Colon (tissue), 2 donors: Measurements from ENCODE around the gene TRMT61A.
"Not testable (repeated sequence)": the region's sequence is repeated elsewhere in the genome, so short reads cannot be mapped to it uniquely, and the experiment has no call there.

Experiments
- FAIRE-seq: peaks from 2 replicates; lab custom pipeline; 2012; peaks lifted over from hg19 to GRCh38; lab: Jason Lieb, UNC
- donor health status: control.
- donor health status: control.

The TRMT61A gene

DNA sequence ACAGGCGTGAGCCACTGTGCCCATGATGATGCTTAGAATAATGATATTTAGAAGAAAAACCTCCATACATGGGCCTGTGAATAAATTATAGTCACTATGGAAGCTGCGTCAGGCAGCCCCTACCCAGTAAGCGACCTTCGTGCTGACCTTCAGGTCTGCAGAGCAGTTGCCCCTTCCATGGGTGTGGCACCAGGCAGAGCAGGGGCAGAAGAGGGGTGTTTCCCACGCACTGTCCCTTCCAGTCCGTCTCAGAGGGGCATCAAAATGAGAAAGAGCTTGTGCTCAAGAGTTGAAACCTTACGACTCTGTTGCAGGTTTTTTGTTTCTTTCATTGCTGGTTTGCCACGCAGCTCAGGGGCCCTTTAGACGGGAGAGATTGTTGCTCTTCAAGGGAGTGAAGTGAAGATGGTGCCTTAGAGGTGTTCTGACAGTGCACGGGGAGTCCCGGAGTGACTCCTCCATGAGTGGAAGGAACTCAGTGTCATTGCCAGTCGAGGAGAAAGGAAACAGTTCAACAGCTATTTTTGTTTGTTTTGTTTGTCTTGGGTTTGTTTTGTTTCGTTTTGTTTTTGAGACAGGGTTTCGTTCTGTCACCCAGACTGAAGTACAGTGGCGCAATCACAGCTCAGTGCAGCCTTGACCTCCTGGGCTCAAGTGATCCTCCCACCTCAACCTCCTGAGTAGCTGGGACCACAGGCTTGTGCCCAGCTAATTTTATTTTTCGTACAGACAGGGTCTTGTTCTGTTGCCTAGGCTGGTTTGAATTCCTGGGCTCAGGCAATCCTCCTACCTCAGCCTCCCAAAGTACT is 20.3 kb upstream of the TRMT61A start:
- no peak for FAIRE-seq

DNA sequence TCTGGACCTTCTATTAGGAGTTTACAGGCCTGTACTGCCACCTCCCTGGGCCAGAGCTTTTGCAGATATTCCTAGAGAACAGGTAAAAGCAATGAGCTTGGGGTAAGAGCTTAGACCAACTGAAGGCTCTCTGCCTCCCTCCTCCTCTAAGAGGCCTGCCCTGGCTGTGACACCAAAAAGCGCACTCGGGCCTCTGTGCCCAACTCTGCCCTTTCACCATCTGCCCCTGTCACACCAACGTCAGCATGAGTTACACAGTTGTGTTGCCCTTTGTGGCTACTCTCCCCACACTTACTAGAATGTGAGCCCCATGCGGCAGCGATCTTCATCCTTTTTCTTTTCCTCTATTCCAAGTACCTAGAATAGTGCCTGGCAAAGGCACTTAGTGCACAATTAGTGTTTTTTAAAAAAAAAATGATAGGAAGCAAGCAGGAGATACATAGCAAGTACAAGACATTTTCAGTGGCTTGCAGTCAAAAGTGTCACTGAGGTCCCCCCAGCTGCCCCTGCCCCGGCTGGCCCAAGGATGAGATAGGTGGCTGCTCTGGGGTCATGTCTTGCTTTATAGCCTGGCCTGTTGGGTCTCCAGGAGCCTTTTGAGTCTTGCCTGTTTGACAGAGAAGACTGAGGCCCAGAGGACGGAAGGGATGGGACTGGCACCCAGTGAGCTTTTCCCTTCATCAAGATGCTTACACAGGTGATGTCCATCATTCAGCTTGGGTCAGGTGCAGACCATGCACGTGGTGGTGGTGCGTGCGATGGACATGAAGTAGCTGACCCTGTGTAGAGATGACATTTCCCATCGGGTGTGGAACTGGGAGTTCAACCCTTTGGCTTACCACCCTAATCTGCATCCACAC is 18.9 kb upstream of the TRMT61A start:
- FAIRE-seq: no peak

DNA sequence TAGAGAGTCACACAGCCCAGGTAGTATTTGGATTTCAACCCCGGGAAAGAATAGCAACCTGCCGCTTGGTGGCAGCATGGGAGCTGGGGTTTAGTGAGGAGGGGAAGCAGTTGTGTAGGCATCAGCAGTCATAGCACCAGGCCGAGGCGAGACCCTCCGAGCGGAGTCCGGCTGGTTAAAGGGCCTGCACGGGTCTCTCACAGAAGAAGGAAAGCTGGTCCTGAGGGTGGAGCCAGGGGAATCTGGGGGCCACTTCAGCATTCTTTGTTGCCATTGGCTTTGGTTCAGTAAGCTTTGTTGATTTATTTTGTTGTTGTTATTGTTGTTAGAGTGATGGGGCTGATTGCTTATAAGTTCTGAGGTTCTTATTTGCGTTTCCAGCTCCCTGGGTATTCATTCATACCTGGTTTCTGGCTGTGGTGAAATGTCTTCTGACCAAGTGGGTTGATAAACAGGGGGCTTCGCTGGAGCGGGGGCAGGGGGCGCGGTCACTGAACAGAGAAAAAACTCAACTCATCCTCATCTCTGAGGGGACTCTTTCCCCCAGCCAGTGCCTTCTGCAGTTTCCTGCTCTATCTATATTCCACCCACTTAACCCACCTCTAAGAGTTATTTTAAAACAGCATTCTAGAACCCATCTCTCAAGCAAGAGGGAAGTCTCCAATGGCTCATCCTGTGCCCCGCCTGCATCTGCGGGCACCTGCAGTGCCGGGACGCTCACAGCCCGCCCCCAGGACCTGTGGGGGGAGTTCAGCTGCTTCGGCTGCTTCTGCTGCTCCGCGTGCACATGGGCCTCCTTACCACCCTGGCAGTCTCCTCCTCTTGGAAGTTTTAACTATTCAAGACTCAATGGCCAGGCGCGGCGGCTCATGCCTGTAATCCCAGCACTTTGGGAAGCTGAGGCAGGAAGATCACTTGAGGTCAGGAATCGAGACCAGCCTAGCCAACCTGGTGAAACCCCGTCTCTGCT is 18.0 kb upstream of the TRMT61A start:
- FAIRE-seq: no peak

DNA sequence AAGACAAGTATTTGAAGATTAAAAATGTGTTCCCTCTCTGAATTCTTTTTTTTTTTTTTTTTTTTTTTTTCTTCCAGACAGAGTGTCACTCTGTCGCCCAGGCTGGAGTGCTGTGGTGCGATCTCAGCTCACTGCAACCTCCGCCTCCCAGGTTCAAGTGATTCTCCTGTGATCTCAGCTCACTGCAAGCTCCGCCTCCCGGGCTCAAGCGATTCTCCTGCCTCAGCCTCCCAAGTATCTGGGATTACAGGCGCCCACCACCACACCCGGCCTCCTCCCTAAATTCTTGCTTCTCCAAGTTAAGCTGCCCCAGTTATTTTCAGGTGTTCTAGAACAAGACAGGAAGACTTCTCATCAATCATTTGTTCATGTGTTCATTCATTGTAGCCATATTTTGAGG is 16.8 kb upstream of the TRMT61A start:
- FAIRE-seq: not testable (repeated sequence)

DNA sequence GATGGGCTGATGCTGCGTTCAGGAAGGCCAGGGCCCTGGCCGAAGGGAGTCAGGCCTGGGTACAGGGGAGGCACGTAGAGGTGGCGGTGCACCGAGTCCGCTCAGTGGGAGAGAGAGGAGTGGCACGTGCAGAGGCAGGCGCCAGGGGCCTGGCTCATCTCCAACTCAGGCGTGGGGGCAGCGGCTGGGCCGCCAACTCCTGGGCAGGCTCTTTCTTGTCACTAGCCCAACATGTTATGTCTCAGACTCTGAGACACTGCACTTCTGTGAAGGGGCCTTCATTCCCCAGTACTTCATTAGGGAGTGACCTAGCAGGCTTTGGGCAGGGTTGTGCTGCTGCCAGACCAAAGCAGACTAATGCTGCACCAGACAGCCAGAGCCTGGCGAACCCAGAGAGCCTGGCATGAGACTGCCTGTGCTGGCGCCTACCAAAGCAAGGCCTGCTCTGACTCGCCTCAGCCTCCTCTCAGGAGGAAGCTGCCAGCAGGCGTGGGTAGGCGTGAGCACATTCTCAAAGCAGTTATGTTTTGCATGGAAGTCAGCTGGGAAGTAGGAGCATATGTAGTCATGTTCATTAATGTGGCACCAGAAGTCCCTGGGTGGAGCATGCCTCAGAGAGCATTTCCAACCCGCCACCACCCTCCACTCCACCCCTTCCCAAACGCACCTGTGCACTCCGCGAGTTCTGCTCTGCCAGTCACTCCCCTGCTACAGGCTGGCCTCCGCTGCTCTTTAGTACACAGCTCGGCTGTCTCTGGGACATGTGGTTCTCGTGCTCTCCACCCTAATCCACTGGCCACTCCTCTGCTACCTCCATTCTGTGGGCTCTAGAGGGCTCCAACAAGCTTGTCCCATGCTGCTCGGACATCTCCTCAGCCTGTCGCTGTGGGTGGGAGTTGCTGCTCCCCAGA is 16.0 kb upstream of the TRMT61A start:
- FAIRE-seq: no peak

DNA sequence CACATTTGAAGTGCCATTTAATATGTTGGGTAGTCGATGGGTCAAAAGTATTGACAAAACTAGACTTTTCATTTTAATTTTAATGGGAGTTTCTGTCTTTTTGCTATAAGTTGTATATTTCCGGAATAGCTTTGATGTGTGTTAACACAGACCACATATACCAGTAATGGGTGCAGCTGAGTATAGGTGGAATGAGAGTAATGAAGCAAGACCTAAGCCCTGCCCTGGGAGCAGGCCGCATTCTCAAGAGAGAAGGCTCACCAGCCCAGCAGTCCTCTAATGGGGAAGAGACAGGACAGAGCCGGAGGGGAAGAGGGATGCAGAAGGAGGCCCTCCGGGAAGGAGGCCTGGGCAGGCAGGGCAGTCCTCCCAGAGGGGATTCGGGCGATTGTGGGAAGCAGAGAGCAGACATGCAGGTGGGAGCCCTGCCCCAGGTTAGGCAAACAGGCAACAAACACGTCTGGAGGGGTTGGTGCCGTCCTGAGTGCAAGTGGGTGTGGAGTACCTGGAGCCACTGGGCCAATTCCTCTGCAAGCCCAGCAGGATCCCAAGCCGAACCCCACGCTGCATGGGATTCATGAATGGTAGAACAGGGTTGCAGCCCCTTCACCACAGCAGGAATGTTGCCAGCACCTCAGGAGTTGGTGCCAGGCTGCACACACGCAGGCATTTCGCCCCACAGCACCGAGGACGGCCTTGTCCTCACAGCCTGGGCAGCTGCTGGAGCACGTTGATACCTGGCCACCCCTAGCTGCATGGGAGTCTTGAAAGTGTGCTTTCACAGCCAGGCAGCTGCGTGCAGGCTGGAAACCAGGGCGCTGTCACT is 14.2 kb upstream of the TRMT61A start:
- no peak for FAIRE-seq

DNA sequence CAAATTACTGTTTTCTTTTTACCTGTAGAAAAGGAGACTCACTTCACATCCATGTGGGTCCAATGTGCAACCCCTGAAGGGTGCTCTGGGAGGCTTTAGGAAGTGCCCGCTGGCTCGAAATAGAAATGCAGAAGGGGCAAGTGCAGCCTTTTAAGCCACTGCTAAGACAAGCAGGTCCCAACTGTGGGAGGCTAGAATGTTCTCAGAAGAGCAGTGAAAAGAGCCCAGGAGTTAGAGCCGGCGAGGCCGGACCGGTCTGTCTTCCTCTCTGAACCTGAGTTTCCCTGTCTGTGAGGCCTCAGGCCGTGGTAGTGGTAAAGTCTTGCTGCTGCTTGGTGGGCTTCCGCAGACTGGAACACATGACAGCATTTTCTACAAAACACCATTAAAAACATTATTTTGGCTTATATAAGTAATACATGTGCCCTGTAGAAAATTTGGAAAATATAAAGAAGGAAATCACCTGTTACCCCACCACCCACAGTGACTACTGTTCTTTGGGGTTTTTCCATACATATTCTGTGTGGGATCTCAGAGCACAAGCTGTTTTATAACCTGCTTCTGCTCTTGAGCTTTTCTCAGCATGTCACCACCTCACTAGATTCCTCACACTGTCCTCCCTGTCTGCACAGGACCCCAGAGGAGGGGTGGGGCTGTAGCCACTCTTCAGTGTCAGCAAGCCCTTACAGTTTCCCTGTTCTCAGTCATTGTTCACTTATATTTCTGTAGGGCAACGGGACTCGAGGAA is 12.4 kb upstream of the TRMT61A start:
- FAIRE-seq: no peak

DNA sequence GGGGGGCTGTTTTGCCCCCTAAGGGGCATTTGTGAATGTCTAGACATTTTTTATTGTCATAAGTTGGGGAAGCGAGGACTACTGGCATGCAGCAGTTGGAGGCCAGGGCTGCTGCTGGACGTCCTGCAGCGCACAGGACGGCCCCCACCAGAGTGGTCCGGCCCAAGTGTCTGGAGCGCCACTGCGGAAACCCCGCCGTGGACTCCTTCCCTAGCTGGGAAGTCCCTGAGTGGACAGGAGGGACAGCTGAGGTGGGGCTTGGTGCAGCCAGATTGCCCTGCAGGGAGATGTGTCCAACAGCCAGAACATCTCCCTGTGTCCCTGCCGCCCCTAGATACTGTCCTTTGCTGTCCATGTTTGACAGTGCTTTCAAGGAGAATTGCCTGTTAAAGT is 11.8 kb upstream of the TRMT61A start:
- FAIRE-seq: no peak

DNA sequence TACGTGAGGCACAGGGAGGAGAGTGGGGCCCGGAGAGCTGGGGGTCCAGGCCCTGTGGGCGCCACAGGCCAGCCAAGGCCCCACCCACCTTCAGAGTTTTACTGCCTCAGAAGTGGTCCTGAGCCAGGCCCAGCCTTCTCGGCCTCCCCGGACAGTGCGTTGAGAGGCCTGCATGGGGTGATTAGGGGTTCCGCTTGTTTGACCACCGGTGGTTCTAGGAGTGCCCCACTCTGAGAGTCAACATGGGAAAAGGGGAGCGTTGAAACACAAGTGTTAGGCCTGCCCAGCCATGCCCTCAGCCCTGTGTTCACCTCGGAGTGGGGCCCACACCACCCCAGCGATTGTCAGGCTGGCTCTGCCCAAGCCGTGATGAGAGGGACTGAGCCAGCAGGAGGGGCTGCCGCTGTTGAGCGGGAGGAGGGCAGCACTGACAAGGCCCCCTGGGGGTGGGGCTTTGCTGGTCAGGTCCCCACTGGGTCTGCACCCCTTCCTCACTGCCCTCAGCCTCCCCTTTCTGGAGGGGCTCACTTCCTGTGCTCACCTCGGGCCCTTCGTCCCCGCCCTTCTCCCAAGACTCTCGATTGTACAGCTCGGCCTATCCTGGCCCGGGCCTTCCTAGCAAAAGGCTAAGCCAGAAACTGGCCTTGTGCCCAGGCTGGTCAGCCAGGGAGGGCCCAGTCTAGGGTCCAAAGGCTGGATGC is 11.1 kb upstream of the TRMT61A start:
- no peak for FAIRE-seq

DNA sequence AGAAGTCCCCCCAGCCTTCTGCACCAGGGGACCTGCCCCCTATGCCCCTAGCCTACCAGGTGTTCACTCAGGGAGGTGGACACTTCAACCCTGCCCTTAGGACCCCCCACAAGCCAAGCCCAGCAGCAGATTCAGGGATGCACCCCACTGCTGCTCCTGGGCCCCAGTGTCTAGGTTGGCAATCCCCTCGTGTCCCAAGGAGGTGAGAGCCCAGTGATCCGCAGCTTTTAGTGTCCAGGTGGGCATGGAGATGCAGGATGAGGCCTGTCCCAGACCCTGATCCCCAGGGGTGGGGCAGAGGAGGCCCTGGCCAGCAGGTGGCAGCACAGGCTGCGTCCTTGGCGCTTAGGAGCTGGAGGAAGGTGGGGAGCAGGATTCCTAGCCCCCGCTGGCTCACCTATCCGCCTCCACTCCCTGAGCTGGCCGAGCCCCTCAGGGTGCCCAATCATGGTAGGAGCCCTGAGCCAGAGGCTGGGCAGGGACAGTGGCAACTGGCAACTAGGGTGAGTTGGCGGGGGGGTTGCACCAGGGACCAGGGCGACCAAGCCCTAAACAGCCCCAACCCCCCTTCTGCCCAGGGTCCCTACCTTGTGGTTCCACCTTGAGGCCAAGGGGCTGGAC is 10.5 kb upstream of the TRMT61A start:
- FAIRE-seq: no peak

DNA sequence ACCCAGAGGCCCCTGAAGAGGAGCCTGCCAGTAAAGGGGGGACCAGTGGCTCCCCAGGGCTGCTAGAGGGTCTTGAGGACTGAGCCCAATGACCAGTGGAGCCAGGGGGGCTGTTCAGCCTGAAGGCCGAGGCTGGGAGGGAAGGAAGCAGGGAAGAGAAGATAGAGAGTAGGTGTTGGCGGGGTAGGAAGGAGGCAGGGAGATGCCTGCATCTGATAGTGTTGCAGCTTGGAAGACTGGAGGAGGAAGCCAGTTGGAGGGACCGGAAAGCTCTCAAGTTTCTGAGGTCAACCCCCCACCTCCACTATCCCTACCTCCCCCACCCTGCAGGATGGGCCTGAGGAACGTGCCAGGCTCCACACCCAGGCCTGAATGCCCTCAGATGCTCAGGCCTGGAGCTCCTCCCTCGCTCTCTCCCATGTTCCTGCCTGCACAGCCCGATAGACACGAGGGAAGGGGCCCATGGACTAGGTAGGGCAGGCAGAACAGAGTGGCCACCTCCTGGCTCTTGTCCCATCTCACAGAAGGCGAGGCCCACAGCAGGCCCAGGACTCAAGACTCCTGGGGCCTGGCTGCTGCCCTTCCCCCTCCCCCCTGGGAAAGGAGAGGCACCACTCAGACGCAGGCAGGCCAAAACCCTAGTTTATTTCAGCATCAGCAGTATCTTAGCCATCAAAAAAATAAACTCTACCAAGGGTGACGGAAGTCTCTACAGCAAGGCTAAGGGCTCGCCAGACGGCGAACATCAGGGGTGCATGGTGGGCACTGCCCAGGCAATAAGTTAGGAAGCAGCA is 9.8 kb upstream of the TRMT61A start:
- no peak for FAIRE-seq

DNA sequence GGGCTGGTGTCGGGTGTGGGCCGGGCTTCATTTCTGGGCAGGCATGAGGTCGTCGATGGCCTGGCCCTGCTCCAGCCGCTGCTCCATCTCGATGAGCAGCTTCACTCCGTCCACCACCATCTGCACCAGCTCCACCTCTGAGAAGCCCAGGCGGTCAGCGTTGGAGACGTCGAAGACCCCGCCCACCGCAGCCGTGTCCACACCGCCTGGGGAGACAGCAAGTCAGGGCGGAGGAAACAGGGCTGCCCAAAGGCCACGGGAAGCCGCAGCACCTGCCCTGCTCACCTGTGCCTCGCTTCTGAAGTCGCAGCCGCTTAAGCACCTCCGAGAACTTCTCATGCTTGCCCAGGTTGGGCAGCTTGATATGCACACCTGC is 9.2 kb upstream of the TRMT61A start:
- no peak for FAIRE-seq

DNA sequence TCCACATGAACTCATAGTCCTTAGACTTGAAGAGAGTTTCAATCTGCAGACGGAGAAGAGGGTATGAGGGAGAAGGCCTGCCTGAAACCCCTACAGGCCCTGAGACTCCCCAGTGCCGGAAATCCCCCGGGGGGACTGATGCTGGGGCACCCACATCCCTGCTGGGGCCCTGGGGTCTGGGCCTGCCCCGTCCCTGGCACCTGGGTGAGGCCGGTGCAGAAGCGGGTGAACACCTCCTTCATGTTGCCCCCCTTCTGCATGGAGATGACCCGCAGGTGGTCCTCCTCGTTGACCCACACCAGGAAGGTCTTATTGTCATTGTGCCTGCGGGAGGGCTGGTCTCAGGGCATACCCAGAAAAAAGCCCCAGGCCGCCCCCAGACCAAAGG is 8.7 kb upstream of the TRMT61A start:
- no peak for FAIRE-seq

DNA sequence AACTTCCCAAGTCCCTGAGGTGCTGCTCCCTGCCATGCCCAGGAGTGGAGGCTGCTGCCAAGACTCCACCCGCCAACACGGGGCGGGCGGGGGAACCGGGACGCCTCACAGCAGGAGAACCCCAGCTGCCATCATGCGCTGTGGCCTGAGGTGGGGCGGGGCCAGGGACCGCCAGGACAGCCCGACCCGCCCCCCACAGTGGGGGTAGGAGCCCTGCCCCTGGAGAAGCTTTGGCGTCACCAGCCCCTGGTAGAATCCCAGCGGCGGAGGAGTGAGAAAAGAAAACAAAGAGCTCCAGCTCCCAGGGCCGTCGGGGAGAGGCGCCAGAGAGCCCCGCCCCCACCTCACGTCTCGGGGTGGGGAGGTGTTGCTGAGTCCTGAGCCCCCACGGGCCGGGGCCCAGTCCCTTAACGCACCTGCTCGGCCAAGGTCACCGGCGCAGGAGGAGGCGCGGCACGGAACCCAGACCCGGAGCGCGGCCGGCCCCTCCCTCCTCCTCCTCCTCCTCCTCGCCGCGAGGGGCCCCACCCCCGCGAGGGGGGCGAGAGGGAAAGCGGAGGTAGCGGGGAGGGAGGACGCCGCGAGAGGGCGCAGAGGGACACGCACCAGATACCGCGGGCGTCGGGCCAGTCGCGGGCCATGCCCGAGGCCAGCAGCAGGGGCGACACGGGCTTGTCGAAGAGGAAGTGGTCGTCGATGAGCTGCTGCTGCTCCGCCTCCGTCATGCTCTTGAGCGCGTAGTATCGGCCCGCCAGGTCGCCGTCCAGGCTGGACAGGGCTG is 8.1 kb upstream of the TRMT61A start:
- no peak for FAIRE-seq

DNA sequence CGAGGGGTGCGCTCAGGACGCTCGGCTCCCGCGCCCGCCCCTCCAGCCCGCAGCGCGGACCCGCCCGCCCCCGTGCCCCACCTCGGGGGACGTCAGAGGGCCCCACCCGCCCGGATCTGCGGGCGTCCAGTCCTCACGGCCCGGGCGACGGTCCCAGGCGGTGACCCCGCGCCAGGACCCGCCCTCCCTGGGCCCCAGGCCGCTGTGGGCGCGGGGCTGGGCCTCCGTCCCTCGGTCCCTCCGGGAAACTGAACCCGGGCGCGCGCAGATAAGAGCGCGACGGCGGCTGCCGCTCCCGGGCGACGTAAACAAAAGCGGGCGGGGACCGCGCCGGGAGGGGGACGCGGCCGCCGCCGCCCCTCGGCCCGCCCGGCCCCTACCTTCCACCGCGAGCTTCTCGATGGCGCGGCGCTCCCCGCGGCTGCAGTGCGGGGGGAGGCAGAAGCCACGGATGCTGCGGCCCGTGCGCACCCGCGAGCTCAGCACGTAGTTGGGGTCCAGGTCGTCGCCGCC is 7.5 kb upstream of the TRMT61A start:
- no peak for FAIRE-seq

DNA sequence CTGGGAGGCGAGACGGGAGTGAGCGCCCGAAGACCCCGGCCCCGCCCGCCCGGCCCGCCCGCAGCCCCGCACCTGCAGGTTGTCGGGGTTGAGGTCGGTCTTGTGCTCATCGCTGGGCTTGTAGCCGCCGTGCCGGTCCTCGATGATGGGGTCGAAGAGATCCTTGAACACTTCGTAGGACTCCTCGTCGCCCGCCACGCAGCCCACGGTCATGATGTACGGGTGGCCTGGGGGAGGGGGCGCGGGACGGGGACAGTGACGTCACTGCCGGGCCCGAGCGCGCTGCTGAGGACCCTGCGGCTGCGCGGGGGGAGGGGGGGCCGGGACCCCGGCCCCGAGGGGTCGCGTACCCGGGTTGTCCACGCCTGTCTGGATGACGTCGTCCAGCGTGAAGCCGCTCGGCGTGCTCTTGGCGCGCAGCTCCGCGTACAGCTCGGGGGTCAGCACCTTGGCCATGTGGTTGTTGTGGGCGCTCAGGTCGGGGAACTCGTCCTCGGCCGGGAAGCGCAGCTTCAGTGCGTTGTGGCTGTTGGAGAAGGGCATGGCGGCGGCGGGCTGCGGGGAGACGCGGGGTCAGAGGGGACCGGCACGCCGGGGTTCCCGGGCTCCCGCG is 6.9 kb upstream of the TRMT61A start:
- no peak for FAIRE-seq
